NCI-H1092 treated with DMSO at 0.1 percent for 48 hours (cell line): ENCODE measurements around the gene ZNF850.
"Not testable (repeated sequence)": the region's sequence is repeated elsewhere in the genome, so short reads cannot be mapped to it uniquely, and the experiment has no call there.

Source experiments
- DNase-seq: peaks from one replicate; lab custom pipeline; 2025; lab: John Stamatoyannopoulos, UW

ZNF850 gene

GRCh38 chr19:36772311-36773222 is at the start of gene ZNF850:
Gene ZNF850, minus strand, starts transcription at chr19:36772807. Its CDS starts 10,201 bp downstream, at chr19:36762606.
- peak; percentile 88 for DNase-seq

GRCh38 chr19:36821758-36822157 is 49.2 kb upstream of the ZNF850 start:
- no peak for DNase-seq

- no peak for DNase-seq
These were observed 46.6 kb upstream of the ZNF850 start for GRCh38 chr19:36819130-36819630.

GRCh38 chr19:36807029-36807428 is 34.4 kb upstream of the ZNF850 start:
- DNase-seq, result no peak

- DNase-seq, result no peak
These were observed 32.8 kb upstream of the ZNF850 start for GRCh38 chr19:36805364-36805763.

GRCh38 chr19:36797786-36798108 is 25.1 kb upstream of the ZNF850 start:
- no peak for DNase-seq

- no peak for DNase-seq
These were observed 24.0 kb upstream of the ZNF850 start for GRCh38 chr19:36796714-36796992.

GRCh38 chr19:36791420-36792141 is 19.0 kb upstream of the ZNF850 start:
- DNase-seq, result peak; percentile 47

- DNase-seq, result no peak
These were observed 3.2 kb upstream of the ZNF850 start for GRCh38 chr19:36775768-36776167.

- DNase-seq, result no peak
These were observed 594 bp upstream of the ZNF850 start for GRCh38 chr19:36773223-36773579.

- DNase-seq, result peak; percentile 40
These were observed 1.1 kb downstream of the ZNF850 start for GRCh38 chr19:36771261-36772231.

- no peak for DNase-seq
These were observed 22.4 kb downstream of the ZNF850 start for GRCh38 chr19:36750066-36750691.

GRCh38 chr19:36749613-36750012 is 23.0 kb downstream of the ZNF850 start:
- not testable (repeated sequence) for DNase-seq

GRCh38 chr19:36748431-36749275 is 24.0 kb downstream of the ZNF850 start:
- no peak for DNase-seq

- no peak for DNase-seq
These were observed 24.9 kb downstream of the ZNF850 start for GRCh38 chr19:36747750-36748149.

- DNase-seq, result no peak
These were observed 26.7 kb downstream of the ZNF850 start for GRCh38 chr19:36745870-36746269.

GRCh38 chr19:36736166-36736565 is 36.4 kb downstream of the ZNF850 start:
- DNase-seq, result not testable (repeated sequence)

- no peak for DNase-seq
These were observed 52.7 kb downstream of the ZNF850 start for GRCh38 chr19:36719687-36720556.

- no peak for DNase-seq
These were observed 63.2 kb downstream of the ZNF850 start for GRCh38 chr19:36709423-36709822.

- DNase-seq, result no peak
These were observed 65.5 kb downstream of the ZNF850 start for GRCh38 chr19:36707134-36707533.
